WTC11 (cell line): ENCODE data around the gene ZNF501. TPM values are rescaled to one million over a fixed set of nuclear protein-coding genes. Genes with fewer than 3 reads are reported as not detected.

Source experiments
- ATAC-seq: fragments of 200-7000 bp; cut with Tn5 transposase; 2 replicates; pipeline ENCODE4 v1.10.0; 2021; ENCODE audit warnings: mild to moderate bottlenecking, moderate library complexity
- Bru-seq: library from RNA; stranded (reverse); fragments of 400-500 nt; gene quantifications from one replicate; lab custom pipeline; 2021; lab: Mats Ljungman, UMichigan
- CTCF ChIA-PET: fragments of 300-600 bp; sonication (Branson Sonifier 250); formaldehyde crosslinking; loops from one replicate; lab custom pipeline; 2021; ENCODE audit warnings: antibody characterized with exemption; lab: Charles Lee
- POLR2A ChIA-PET: fragments of 350-600 bp; sonication (Branson Sonifier 250); formaldehyde crosslinking; loops from one replicate; lab custom pipeline; 2021; ENCODE audit warnings: antibody characterized with exemption; lab: Charles Lee
- DNase-seq: peaks from one replicate; pipeline ENCODE4 v3.0.0; 2021; ENCODE audit warnings: low spot score
- H3K27ac Mint-ChIP-seq: 2 replicates; pipeline ENCODE4 v1.8.0; 2021; ENCODE audit warnings: mixed read lengths
- H3K27me3 Mint-ChIP-seq: 2 replicates; pipeline ENCODE4 v1.8.0; 2021; ENCODE audit warnings: low read depth, mild to moderate bottlenecking, moderate library complexity, mixed read lengths
- H3K36me3 Mint-ChIP-seq: 2 replicates; pipeline ENCODE4 v1.8.0; 2021; ENCODE audit warnings: mixed read lengths
- H3K4me1 Mint-ChIP-seq: 2 replicates; pipeline ENCODE4 v1.8.0; 2022; ENCODE audit warnings: mixed read lengths
- H3K4me3 Mint-ChIP-seq: 2 replicates; pipeline ENCODE4 v1.8.0; 2021; ENCODE audit warnings: mild to moderate bottlenecking, moderate library complexity, mixed read lengths
- H3K9me3 Mint-ChIP-seq: 2 replicates; pipeline ENCODE4 v1.8.0; 2021; ENCODE audit warnings: mixed read lengths
- ATF2 ChIP-seq: sonication (generic); formaldehyde crosslinking; IDR thresholded peaks from 2 replicates; pipeline ENCODE4 v1.8.1; 2022; ENCODE audit warnings: low read depth, missing genetic modification reagents, borderline replicate concordance
- CDX4 ChIP-seq: fragments of 250-450 bp; sonication (Bioruptor Pico); IDR thresholded peaks from 2 replicates; pipeline ENCODE4 v1.9.0; 2021; ENCODE audit warnings: moderate library complexity, mild to moderate bottlenecking, inconsistent platforms, borderline replicate concordance
- CTCF ChIP-seq: fragments of 200-600 bp; IDR thresholded peaks from 2 replicates; pipeline ENCODE4 v1.8.0; 2022; ENCODE audit warnings: antibody characterized with exemption
- E2F1 ChIP-seq: sonication (generic); formaldehyde crosslinking; IDR thresholded peaks from 2 replicates; pipeline ENCODE4 v1.8.0; 2022; ENCODE audit warnings: mild to moderate bottlenecking, missing genetic modification reagents
- E2F5 ChIP-seq: sonication (generic); formaldehyde crosslinking; IDR thresholded peaks from 2 replicates; pipeline ENCODE4 v1.8.1; 2022; ENCODE audit warnings: mild to moderate bottlenecking, moderate library complexity, missing genetic modification reagents
- ELF4 ChIP-seq: sonication (generic); formaldehyde crosslinking; IDR thresholded peaks from 2 replicates; pipeline ENCODE4 v1.8.1; 2022; ENCODE audit warnings: low read depth, mild to moderate bottlenecking, moderate library complexity, missing genetic modification reagents
- ERG ChIP-seq: fragments of 250-450 bp; sonication (Bioruptor Pico); IDR thresholded peaks from 2 replicates; pipeline ENCODE4 v1.8.0; 2021; ENCODE audit warnings: mild to moderate bottlenecking
- ESRRA ChIP-seq: sonication (generic); formaldehyde crosslinking; IDR thresholded peaks from 2 replicates; pipeline ENCODE4 v1.8.1; 2022; ENCODE audit warnings: mild to moderate bottlenecking, missing genetic modification reagents, borderline replicate concordance
- ETV6 ChIP-seq: sonication (generic); formaldehyde crosslinking; IDR thresholded peaks from 2 replicates; pipeline ENCODE4 v1.8.1; 2022; ENCODE audit warnings: mild to moderate bottlenecking, missing genetic modification reagents
- FOXK1 ChIP-seq: sonication (generic); formaldehyde crosslinking; IDR thresholded peaks from 2 replicates; pipeline ENCODE4 v1.8.0; 2022; ENCODE audit warnings: mild to moderate bottlenecking, moderate library complexity, missing genetic modification reagents
- GTF2I ChIP-seq: fragments of 250-450 bp; sonication (Bioruptor Pico); conservative IDR thresholded peaks from 2 replicates; pipeline ENCODE4 v1.4.0; 2021; ENCODE audit warnings: mild to moderate bottlenecking
- IRF1 ChIP-seq: sonication (generic); formaldehyde crosslinking; IDR thresholded peaks from 2 replicates; pipeline ENCODE4 v1.8.0; 2023; ENCODE audit warnings: missing genetic modification reagents
- IRF2 ChIP-seq: sonication (generic); formaldehyde crosslinking; IDR thresholded peaks from 2 replicates; pipeline ENCODE4 v1.8.0; 2022; ENCODE audit warnings: low read depth, missing genetic modification reagents, borderline replicate concordance
- JAZF1 ChIP-seq: fragments of 250-450 bp; sonication (Bioruptor Pico); IDR thresholded peaks from 2 replicates; pipeline ENCODE4 v1.9.0; 2021; ENCODE audit warnings: moderate library complexity, mild to moderate bottlenecking, inconsistent platforms
- JUN ChIP-seq: sonication (generic); formaldehyde crosslinking; IDR thresholded peaks from 2 replicates; pipeline ENCODE4 v1.8.0; 2023; ENCODE audit warnings: mild to moderate bottlenecking, missing genetic modification reagents
- MYBL2 ChIP-seq: sonication (generic); formaldehyde crosslinking; IDR thresholded peaks from 2 replicates; pipeline ENCODE4 v1.8.1; 2023; ENCODE audit warnings: mild to moderate bottlenecking, moderate library complexity, missing genetic modification reagents
- NFATC4 ChIP-seq: fragments of 250-450 bp; sonication (Bioruptor Pico); IDR thresholded peaks from 2 replicates; pipeline ENCODE4 v1.9.0; 2021; ENCODE audit warnings: mild to moderate bottlenecking
- RELA ChIP-seq: sonication (generic); formaldehyde crosslinking; IDR thresholded peaks from 2 replicates; pipeline ENCODE4 v1.8.1; 2022; ENCODE audit warnings: missing genetic modification reagents, mild to moderate bottlenecking, borderline replicate concordance
- RORB ChIP-seq: fragments of 250-450 bp; sonication (Bioruptor Pico); IDR thresholded peaks from 2 replicates; pipeline ENCODE4 v1.9.0; 2021; ENCODE audit warnings: mild to moderate bottlenecking
- SOX15 ChIP-seq: fragments of 250-450 bp; sonication (Bioruptor Pico); IDR thresholded peaks from 2 replicates; pipeline ENCODE4 v1.9.0; 2021; ENCODE audit warnings: mild to moderate bottlenecking
- TEAD4 ChIP-seq: sonication (generic); formaldehyde crosslinking; IDR thresholded peaks from 2 replicates; pipeline ENCODE4 v1.8.0; 2022; ENCODE audit warnings: mild to moderate bottlenecking, missing genetic modification reagents
- ZNF317 ChIP-seq: sonication (generic); formaldehyde crosslinking; IDR thresholded peaks from 2 replicates; pipeline ENCODE4 v1.8.1; 2023; ENCODE audit warnings: low read depth, mild to moderate bottlenecking, moderate library complexity, missing genetic modification reagents, borderline replicate concordance
- ZSCAN18 ChIP-seq: fragments of 250-450 bp; sonication (Bioruptor Pico); IDR thresholded peaks from 2 replicates; pipeline ENCODE4 v2.1.2; 2022; ENCODE audit warnings: mild to moderate bottlenecking, moderate library complexity
- long read RNA-seq, 3 experiments: library from RNA in 1 of 3; library from capped mRNA in 1 of 3; library from polyadenylated mRNA in 1 of 3; unstranded in 2 of 3; stranded (forward) in 1 of 3; transcript quantifications; one replicate each; pipeline ENCODE4 v2.0.0, GENCODE V29; 2021
- total RNA-seq: library from RNA; stranded (reverse); gene quantifications from 3 replicates; pipeline ENCODE4 v1.2.3, GENCODE V29; 2021

Gene ZNF501
- total RNA-seq, result 8.8 to 9.0 TPM (median 8.8 TPM) in 3 replicates
- percentile 90 among the genes with signal in this experiment for Bru-seq, nascent RNA
- long read RNA-seq, experiment 1, transcript ZNF501-205 (3 exons, 3,382 nt), result major isoform, 10 of 25 reads
- long read RNA-seq, experiment 1, transcript ZNF501-201 (3 exons, 3,099 nt), result major isoform, 10 of 25 reads
- long read RNA-seq, experiment 1, partial matches to known transcripts, result 0 of 25 reads
- long read RNA-seq, experiment 1, other reads (novel, unspliced or antisense), result 5 of 25 reads
- long read RNA-seq, experiment 2, transcript ZNF501-201 (3 exons, 3,099 nt), result major isoform, 5 of 10 reads
- long read RNA-seq, experiment 2, partial matches to known transcripts, result 0 of 10 reads
- long read RNA-seq, experiment 2, other reads (novel, unspliced or antisense), result 4 of 10 reads
- long read RNA-seq, experiment 3, transcript ZNF501-201 (3 exons, 3,099 nt), result major isoform, 5 of 9 reads
- long read RNA-seq, experiment 3, partial matches to known transcripts, result 0 of 9 reads
- long read RNA-seq, experiment 3, other reads (novel, unspliced or antisense), result 0 of 9 reads

GRCh38 chr3:44729384-44729910 lies at the start of gene ZNF501:
ZNF501 (plus strand) TSS chr3:44729635; CDS start chr3:44734422, 4,787 bp downstream.
- CTCF ChIA-PET, result interaction anchor here (1.7 kb wide), 1 partner anchor 17 kb away, joined by 9 read pairs; the partner anchor contains the start of gene ZNF502
- peak; percentile 99 for ATAC-seq
- POLR2A ChIA-PET, result interaction anchor here (0.6 to 1.5 kb wide), 6 partner anchors 17 to 246 kb away, joined by 3 to 10 read pairs (median 4); partner anchors contain the start of genes EXOSC7, KIAA1143, KIF15 and ZDHHC3
- H3K27me3 Mint-ChIP-seq, result peaks cover 16% of the 10 kb centered on the region
- DNase-seq, result peak; percentile 95
- H3K36me3 Mint-ChIP-seq, result peaks cover 61% of the 10 kb centered on the region
- peaks cover 5% of the 10 kb centered on the region for H3K4me1 Mint-ChIP-seq
- peak within 1 kb of the TSS; percentile 97 for H3K4me3 Mint-ChIP-seq
- peaks cover 70% of the 10 kb centered on the region for H3K9me3 Mint-ChIP-seq
- peak within 1 kb of the TSS; percentile 97 for H3K27ac Mint-ChIP-seq
- no peak for TF ChIP-seq SOX15 (CRISPR knock-in tag)
- TF ChIP-seq MYBL2 (CRISPR knock-in tag), result peak; percentile 90
- 0 out of 2 replicates have a peak, but pooled peaks have one; percentile 42 for TF ChIP-seq IRF2
- TF ChIP-seq ETV6, result peak; percentile 92
- 0 out of 2 replicates have a peak, but pooled peaks have one; percentile 50 for TF ChIP-seq ESRRA
- no peak for TF ChIP-seq CDX4 (CRISPR knock-in tag)
- no peak; the same call in 1 of the 2 replicates for TF ChIP-seq ATF2 (CRISPR knock-in tag)
- no peak for TF ChIP-seq E2F1
- no peak for TF ChIP-seq RORB
- 0 out of 2 replicates have a peak, but pooled peaks have one; percentile 54 for TF ChIP-seq TEAD4 (CRISPR knock-in tag)
- peak; percentile 95 for TF ChIP-seq FOXK1 (CRISPR knock-in tag)
- TF ChIP-seq GTF2I (CRISPR knock-in tag), result no peak
- TF ChIP-seq ZSCAN18 (CRISPR knock-in tag), result no peak
- no peak; the same call in 1 of the 2 replicates for TF ChIP-seq ZNF317 (CRISPR knock-in tag)
- TF ChIP-seq CTCF, result no peak
- peak; percentile 68; the same call in 1 of the 2 replicates for TF ChIP-seq E2F5 (CRISPR knock-in tag)
- 0 out of 2 replicates have a peak, but pooled peaks have one; percentile 23 for TF ChIP-seq RELA (CRISPR knock-in tag)
- no peak for TF ChIP-seq NFATC4 (CRISPR knock-in tag)
- peak; percentile 74; the same call in 1 of the 2 replicates for TF ChIP-seq IRF1 (CRISPR knock-in tag)
- no peak for TF ChIP-seq JAZF1 (CRISPR knock-in tag)
- TF ChIP-seq ERG (CRISPR knock-in tag), result no peak
- TF ChIP-seq ELF4 (CRISPR knock-in tag), result no peak
- no peak for TF ChIP-seq JUN (CRISPR knock-in tag)
